VCaP (cell line): Measurements from ENCODE around the gene DPRX.

ENCODE experiments used
- H3K27ac ChIP-seq: fragments of 450-650 bp; 2 replicates; pipeline ENCODE4 v1.5.1; 2017
- TF ChIP-seq, protein P1 (sequence below): fragments of 450-650 bp; conservative IDR thresholded peaks from 2 replicates; pipeline ENCODE4 v1.5.1; 2017; ENCODE audit warnings: mild to moderate bottlenecking, moderate library complexity

DPRX gene

DNA sequence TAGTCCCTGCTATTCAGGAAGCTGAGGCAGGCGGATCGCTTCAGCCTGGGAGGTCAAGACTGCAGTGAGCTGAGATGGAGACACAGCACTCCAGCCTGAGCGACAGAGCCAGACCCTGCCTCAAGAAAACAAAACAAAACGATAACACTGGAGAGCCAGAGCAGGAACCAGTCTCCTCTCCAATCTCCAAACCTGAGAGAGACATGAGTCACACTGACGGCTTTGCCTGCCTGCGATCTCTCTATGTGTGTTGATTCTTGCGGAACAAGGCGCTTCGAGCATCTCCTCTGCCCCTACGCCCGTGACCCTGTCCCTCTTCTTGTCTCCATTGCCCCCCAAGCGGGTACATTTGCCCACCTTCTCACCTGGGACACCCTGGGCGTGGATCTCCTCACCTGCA, 15.6 kb downstream of the DPRX start:
- H3K27ac ChIP-seq = no peak overlapping the region
- TF ChIP-seq, protein P1, sequence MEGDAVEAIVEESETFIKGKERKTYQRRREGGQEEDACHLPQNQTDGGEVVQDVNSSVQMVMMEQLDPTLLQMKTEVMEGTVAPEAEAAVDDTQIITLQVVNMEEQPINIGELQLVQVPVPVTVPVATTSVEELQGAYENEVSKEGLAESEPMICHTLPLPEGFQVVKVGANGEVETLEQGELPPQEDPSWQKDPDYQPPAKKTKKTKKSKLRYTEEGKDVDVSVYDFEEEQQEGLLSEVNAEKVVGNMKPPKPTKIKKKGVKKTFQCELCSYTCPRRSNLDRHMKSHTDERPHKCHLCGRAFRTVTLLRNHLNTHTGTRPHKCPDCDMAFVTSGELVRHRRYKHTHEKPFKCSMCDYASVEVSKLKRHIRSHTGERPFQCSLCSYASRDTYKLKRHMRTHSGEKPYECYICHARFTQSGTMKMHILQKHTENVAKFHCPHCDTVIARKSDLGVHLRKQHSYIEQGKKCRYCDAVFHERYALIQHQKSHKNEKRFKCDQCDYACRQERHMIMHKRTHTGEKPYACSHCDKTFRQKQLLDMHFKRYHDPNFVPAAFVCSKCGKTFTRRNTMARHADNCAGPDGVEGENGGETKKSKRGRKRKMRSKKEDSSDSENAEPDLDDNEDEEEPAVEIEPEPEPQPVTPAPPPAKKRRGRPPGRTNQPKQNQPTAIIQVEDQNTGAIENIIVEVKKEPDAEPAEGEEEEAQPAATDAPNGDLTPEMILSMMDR = no peak

DNA sequence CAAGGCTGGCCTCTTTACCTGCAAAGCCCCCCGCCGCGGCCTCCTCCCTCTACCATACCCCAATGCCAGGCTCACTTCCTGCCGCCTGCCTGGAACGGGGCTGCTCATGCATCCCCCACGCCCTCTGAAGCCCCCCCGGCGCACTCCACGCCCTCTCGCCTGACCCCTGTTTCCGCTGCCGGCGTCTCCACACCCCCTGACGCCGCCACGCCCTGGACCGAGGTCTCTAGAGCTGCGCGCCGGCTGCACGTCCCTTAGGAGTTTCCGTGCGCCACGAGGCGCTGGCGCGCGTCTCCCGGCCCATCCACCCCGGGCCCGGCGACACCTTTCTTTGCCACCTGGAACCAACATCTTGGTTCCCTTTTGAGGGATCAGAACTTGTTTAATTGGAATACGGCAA, 16.0 kb downstream of the DPRX start:
- H3K27ac ChIP-seq = no peak overlapping the region
- TF ChIP-seq, protein P1 = no peak

DNA sequence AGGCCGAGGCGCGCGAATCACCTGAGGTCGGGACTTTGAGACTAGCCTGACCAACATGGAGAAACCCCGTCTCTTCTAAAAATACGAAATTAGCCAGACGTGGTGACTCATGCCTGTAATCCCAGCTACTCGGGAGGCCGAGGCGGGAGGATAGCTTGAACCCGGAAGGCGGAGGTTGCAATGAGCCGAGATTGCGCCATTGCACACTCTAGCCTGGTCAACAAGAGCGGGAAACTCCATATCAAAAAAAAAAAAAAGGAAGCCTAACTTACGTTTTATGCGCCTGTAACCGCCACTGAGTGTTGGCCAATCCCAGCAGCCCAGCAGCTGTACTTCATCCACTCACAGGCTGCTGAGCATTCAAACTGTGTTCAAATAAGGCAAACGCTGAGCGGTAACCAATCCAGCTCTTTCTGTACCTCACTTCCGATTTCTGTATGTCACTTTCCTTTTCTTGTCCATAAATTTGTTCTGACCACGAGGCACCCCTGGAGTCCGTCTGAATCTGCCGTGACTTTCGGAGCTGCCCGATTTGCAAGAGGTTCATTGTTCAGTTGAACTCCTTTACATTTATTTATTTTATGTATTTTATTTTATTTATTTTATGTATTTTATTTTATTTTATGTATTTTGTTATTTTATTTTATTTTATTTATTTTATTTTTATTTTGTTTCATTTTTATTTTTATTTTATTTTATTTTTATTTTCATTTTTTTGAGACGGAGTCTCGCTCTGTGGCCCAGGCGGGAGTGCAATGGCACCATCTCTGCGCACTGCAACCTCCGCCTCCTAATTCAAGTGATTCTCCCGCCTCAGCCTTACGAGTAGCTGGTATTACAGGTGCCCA, 18.2 kb downstream of the DPRX start:
- TF ChIP-seq, protein P1 = no peak
- H3K27ac ChIP-seq = no peak overlapping the region

DNA sequence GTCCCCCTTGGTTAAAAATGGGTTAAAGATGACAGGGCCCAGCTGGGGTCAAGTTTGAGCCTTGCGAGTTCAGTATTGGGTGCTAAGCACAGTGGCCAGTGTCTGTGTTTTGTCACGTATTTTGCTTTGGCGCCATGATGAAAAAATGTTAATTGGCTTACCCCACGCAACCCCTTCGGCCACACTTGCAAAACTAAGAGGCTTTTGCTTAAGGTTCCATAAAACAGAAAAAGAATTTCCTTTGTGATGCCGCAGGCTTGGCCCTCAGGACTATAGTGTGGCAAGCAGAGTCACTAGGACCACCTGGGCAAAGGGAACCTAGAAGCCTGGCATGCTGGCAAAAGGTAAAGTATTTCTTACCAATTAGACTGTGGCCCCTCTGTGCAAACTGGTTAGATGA, 20.7 kb downstream of the DPRX start:
- TF ChIP-seq, protein P1 = no peak
- no peak overlapping the region for H3K27ac ChIP-seq

DNA sequence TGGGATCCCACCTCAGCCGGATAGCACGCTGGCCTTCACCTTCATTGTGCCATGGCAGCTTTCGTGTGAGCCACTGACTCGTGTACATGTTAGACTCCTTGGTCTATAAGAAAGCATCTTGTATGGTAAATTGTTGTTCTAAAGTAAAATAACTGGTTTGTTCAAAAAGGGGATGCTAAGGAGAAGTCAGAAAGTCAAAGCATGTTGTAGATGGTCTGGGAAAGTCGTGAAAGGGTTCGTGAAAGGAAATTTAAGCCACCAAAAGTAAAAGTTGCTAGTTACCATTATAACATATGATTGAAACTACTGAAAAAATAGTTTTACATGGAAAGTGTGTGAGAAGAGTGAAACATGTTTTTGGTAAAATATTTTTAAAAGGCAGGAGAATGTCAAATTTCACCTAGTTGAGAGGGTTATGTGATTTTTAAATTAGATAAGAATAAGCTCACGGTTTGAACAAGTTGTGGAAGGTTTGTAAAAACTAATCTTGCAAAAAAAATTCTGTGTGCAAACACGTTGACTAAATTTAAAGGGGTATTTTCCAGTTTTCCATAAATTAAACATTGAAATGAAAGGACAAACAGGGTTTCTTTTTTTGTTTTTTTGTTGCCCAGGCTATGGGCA, 23.4 kb downstream of the DPRX start:
- TF ChIP-seq, protein P1 = no peak
- no peak overlapping the region for H3K27ac ChIP-seq

DNA sequence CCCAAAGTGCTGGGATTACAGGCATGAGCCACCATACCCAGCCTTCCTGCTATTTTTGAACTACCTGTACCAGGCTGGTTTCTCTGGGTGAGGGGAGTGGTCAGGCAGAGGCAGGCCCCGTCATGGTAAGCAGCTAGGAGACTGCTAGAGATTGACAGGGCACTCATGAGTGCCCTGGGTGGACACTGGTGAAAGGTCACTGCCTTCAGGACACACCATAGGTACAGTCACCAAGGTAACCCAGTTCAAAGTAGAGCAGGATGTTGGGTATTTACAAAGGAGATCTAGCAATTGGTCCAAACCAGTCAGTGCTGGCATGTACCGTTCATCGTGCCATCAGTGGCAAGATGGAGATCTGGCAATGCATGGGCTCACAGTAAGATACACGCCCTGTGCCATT, 25.5 kb downstream of the DPRX start:
- no peak overlapping the region for H3K27ac ChIP-seq
- TF ChIP-seq, protein P1 = no peak

DNA sequence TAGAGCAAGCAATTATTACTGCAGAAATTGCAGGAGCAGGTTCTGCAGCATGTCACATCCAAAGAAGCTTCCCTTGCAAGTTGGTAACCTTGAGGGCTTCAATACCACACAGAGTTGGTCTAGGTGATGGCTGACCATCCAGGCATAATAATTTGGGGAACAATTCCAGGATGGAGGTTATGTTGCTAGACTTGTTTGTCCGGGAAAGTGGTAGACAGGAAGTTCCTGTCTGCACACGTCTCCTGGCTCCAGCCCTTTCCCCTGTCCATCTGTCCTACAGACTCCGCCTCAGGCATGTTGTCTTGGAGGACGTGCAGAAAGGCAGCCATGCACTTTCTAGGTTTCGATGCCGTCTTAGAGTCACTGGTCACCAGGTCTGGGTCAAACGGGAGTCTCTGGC, 26.0 kb downstream of the DPRX start:
- TF ChIP-seq, protein P1 = no peak
- H3K27ac ChIP-seq = no peak overlapping the region
